ENCODE data around the gene SLC9A7. TPM values are rescaled to one million over a fixed set of nuclear protein-coding genes. Genes with fewer than 3 reads are reported as not detected.

The SLC9A7 gene
- total and polyA plus RNA-seq, 2 experiments from 2014 or later: 2.5 to 15.4 TPM

DNA sequence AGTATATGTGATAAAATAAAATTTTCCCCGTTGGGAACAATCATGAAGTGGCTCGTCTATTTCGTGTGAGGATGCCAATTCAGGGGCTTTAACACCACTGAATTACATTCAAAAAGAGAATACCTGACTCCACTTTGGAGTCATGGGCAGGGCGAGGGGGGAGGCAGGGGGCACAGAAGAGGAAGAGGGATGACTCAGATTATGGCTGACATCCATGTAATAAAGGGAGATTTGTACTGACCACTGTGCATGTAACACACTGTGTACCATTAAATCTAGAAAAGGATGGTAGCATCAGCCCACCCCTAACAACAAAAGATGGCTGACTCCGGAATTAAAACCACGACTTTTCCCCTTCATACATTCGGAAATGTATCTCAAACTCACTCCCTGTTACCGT, 1.3 kb downstream of the SLC9A7 start:
- H3K27me3 Mint-ChIP-seq (ENCODE audit: insufficient read depth, low read depth, poor library complexity): peaks cover 4% of the 10 kb centered on the region
- Histone ChIP-seq H3F3A (replicated peaks; ENCODE audit: low read depth) (no peaks in the 10 kb centered on the region), H3K79me2 (replicated peaks; ENCODE audit: insufficient read depth) (peaks cover 46% of the 10 kb centered on the region), H3K9me2 (ENCODE audit: insufficient read depth) (no peaks in the 10 kb centered on the region), H3K27me3 (ENCODE audit: insufficient read depth) (no peaks in the 10 kb centered on the region), H3K4me3 (peak overlapping the region; percentile 68), H3K36me3 (ENCODE audit: insufficient read depth) (no peaks in the 10 kb centered on the region), H3K4me2 (peak overlapping the region; percentile 85), H3K27ac (ENCODE audit: low read depth) (no peak overlapping the region), H4K20me1 (replicated peaks; ENCODE audit: insufficient read depth) (no peaks in the 10 kb centered on the region; the same call in 1 of the 2 replicates), H3K4me1 (ENCODE audit: insufficient read depth) (peaks cover 13% of the 10 kb centered on the region), H2AFZ (no peak overlapping the region)
- DNase-seq (ENCODE audit: low spot score) (no peak), ATAC-seq (no peak)
- no peaks in the 10 kb centered on the region; the same call in 2 of the 3 replicates for H3K36me3 Mint-ChIP-seq (ENCODE audit: low read depth)
- peaks cover 39% of the 10 kb centered on the region for H3K4me1 Mint-ChIP-seq
- peak overlapping the region; percentile 89 for H3K4me3 Mint-ChIP-seq
- no peak overlapping the region for H3K27ac Mint-ChIP-seq
- no peak for TF ChIP-seq NANOG (IDR thresholded peaks at IDR 0.05; ENCODE audit: borderline replicate concordance)
- TF ChIP-seq, protein P1, sequence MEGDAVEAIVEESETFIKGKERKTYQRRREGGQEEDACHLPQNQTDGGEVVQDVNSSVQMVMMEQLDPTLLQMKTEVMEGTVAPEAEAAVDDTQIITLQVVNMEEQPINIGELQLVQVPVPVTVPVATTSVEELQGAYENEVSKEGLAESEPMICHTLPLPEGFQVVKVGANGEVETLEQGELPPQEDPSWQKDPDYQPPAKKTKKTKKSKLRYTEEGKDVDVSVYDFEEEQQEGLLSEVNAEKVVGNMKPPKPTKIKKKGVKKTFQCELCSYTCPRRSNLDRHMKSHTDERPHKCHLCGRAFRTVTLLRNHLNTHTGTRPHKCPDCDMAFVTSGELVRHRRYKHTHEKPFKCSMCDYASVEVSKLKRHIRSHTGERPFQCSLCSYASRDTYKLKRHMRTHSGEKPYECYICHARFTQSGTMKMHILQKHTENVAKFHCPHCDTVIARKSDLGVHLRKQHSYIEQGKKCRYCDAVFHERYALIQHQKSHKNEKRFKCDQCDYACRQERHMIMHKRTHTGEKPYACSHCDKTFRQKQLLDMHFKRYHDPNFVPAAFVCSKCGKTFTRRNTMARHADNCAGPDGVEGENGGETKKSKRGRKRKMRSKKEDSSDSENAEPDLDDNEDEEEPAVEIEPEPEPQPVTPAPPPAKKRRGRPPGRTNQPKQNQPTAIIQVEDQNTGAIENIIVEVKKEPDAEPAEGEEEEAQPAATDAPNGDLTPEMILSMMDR (conservative IDR thresholded peaks at IDR 0.05; ENCODE audit: low read depth in 2 of 2): no peak
- no peak for TF ChIP-seq EZH2 (IDR thresholded peaks at IDR 0.05; ENCODE audit: low read depth, unreplicated experiment)
- TF ChIP-seq, protein P2, sequence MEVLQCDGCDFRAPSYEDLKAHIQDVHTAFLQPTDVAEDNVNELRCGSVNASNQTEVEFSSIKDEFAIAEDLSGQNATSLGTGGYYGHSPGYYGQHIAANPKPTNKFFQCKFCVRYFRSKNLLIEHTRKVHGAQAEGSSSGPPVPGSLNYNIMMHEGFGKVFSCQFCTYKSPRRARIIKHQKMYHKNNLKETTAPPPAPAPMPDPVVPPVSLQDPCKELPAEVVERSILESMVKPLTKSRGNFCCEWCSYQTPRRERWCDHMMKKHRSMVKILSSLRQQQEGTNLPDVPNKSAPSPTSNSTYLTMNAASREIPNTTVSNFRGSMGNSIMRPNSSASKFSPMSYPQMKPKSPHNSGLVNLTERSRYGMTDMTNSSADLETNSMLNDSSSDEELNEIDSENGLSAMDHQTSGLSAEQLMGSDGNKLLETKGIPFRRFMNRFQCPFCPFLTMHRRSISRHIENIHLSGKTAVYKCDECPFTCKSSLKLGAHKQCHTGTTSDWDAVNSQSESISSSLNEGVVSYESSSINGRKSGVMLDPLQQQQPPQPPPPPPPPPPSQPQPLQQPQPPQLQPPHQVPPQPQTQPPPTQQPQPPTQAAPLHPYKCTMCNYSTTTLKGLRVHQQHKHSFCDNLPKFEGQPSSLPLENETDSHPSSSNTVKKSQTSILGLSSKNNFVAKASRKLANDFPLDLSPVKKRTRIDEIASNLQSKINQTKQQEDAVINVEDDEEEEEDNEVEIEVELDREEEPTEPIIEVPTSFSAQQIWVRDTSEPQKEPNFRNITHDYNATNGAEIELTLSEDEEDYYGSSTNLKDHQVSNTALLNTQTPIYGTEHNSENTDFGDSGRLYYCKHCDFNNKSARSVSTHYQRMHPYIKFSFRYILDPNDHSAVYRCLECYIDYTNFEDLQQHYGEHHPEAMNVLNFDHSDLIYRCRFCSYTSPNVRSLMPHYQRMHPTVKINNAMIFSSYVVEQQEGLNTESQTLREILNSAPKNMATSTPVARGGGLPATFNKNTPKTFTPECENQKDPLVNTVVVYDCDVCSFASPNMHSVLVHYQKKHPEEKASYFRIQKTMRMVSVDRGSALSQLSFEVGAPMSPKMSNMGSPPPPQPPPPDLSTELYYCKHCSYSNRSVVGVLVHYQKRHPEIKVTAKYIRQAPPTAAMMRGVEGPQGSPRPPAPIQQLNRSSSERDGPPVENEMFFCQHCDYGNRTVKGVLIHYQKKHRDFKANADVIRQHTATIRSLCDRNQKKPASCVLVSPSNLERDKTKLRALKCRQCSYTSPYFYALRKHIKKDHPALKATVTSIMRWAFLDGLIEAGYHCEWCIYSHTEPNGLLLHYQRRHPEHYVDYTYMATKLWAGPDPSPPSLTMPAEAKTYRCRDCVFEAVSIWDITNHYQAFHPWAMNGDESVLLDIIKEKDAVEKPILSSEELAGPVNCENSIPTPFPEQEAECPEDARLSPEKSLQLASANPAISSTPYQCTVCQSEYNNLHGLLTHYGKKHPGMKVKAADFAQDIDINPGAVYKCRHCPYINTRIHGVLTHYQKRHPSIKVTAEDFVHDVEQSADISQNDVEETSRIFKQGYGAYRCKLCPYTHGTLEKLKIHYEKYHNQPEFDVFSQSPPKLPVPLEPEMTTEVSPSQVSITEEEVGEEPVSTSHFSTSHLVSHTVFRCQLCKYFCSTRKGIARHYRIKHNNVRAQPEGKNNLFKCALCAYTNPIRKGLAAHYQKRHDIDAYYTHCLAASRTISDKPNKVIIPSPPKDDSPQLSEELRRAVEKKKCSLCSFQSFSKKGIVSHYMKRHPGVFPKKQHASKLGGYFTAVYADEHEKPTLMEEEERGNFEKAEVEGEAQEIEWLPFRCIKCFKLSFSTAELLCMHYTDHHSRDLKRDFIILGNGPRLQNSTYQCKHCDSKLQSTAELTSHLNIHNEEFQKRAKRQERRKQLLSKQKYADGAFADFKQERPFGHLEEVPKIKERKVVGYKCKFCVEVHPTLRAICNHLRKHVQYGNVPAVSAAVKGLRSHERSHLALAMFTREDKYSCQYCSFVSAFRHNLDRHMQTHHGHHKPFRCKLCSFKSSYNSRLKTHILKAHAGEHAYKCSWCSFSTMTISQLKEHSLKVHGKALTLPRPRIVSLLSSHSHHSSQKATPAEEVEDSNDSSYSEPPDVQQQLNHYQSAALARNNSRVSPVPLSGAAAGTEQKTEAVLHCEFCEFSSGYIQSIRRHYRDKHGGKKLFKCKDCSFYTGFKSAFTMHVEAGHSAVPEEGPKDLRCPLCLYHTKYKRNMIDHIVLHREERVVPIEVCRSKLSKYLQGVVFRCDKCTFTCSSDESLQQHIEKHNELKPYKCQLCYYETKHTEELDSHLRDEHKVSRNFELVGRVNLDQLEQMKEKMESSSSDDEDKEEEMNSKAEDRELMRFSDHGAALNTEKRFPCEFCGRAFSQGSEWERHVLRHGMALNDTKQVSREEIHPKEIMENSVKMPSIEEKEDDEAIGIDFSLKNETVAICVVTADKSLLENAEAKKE (CRISPR knock-in tag; IDR thresholded peaks at IDR 0.05): no peak
- peaks cover 2% of the 10 kb centered on the region; the same call in 1 of the 3 replicates for H3K9me3 Mint-ChIP-seq

Measured in GM23338 (cell line).